GM23248 (cell line): Measurements from ENCODE around the gene ING5.

Source experiments
- EZH2 ChIP-seq: fragments of 200-600 bp; sonication (generic); IDR thresholded peaks from 2 replicates; pipeline ENCODE4 v1.6.1; 2018; ENCODE audit warnings: antibody characterized with exemption, mild to moderate bottlenecking; ENCODE audit not compliant: insufficient read depth, poor library complexity, severe bottlenecking
- EZH2phosphoT487 ChIP-seq: fragments of 200-600 bp; sonication (generic); IDR thresholded peaks from 2 replicates; pipeline ENCODE4 v1.6.1; 2018; ENCODE audit warnings: antibody characterized with exemption, moderate library complexity, mild to moderate bottlenecking, low read depth; ENCODE audit not compliant: insufficient read depth

DNA sequence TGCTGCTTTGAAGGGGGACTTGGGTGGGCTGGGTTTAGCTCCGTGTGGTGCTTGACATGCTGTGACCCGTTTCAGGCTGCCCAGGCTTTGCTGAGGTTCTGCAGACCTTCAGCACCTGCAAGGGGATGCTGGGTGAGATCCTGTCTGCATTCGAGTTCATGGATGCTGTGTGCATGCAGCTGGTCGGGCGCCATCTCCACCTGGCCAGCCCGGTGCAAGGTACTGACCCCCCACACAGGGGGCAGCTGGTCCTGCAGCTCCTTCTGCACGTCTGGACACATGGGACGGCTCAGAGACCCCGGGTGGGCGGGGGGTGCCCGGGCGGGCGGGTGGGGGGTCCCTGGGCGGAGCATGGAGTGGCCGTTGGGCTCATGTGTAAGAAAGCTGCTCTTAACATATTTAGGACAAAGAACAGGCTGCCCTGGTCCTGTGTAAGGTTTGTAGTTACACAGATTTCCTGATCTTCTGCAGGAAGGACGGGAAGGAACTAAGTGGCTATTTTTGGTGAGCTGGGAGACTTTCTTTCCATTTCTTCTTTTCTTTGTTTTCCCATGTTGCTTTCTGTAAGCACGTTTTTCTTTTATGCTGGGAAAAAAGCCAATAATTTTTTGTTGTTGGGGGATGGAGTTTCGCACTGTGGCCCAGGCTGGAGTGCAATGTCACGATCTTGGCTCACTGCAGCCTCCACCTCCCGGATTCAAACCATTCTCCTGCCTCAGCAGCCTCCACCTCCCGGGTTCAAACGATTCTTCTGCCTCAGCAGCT lies 48.4 kb downstream of the ING5 start:
- no peak for TF ChIP-seq EZH2
- no peak for TF ChIP-seq EZH2phosphoT487
